HepG2 (cell line): ENCODE results near the gene SLC6A16. TPM values are rescaled to one million over a fixed set of nuclear protein-coding genes. Genes with fewer than 3 reads are reported as not detected.

Experiments
- ATAC-seq: fragments of 200-7000 bp; cut with Tn5 transposase; 3 replicates; pipeline ENCODE4 v1.9.1; 2020; ENCODE audit warnings: mild to moderate bottlenecking, moderate library complexity
- BruUV-seq: library from RNA; stranded (reverse); fragments of 400-500 nt; replicated peaks from 2 replicates; lab custom pipeline; 2021; lab: Mats Ljungman, UMichigan
- CTCF ChIA-PET: fragments of 300-600 bp; formaldehyde crosslinking; extraction: SDS; loops from one replicate; lab custom pipeline; 2021; ENCODE audit warnings: low total read pairs, inconsistent platforms, low intra/inter-chr PET ratio; lab: Yijun Ruan, JAX
- POLR2A ChIA-PET: fragments of 350-600 bp; sonication (Branson Sonifier 250); formaldehyde crosslinking; loops from one replicate; lab custom pipeline; 2020; ENCODE audit warnings: antibody characterized with exemption, inconsistent platforms; lab: Yijun Ruan, JAX
- DNase-seq: peaks from one replicate; pipeline ENCODE4 v3.0.0-alpha.2; 2015; ENCODE audit warnings: low spot score
- FAIRE-seq: peaks from 3 replicates; lab custom pipeline; 2011; peaks lifted over from hg19 to GRCh38; lab: Jason Lieb, UNC
- H2AFZ ChIP-seq: one replicate; pipeline ENCODE4 v1.6.1; 2011; ENCODE audit warnings: low read length, inconsistent platforms
- H3K27ac ChIP-seq: fragments of 300-600 bp; 3 replicates; pipeline ENCODE4 v1.8.0; 2011; ENCODE audit warnings: mixed run types, mild to moderate bottlenecking, mixed read lengths, low read length, inconsistent platforms; ENCODE audit not compliant: insufficient read depth; ENCODE audit errors: extremely low read length
- H3K27me3 ChIP-seq, 2 experiments: fragments of 200-600 bp in 1 of 2; 2 replicates in 1 of 2; 3 replicates in 1 of 2; pipeline versions ENCODE4 v1.6.0 to v1.8.0; 2011; ENCODE audit warnings: low read length in 2 of 2, mild to moderate bottlenecking in 2 of 2, moderate library complexity in 2 of 2, inconsistent platforms in 1 of 2; ENCODE audit not compliant: insufficient read depth in 2 of 2, control insufficient read depth in 1 of 2
- H3K36me3 ChIP-seq, 2 experiments: fragments of 200-600 bp in 1 of 2; replicated peaks in 1 of 2; 2 replicates in 1 of 2; 3 replicates in 1 of 2; pipeline versions ENCODE4 v1.5.1 to v1.8.0; 2011; ENCODE audit warnings: low read length in 2 of 2, inconsistent platforms in 1 of 2; ENCODE audit not compliant: insufficient read depth in 2 of 2, control insufficient read depth in 1 of 2
- H3K4me1 ChIP-seq: 2 replicates; pipeline ENCODE4 v1.5.1; 2012; ENCODE audit warnings: low read length, inconsistent platforms; ENCODE audit not compliant: insufficient read depth
- H3K4me2 ChIP-seq: 2 replicates; pipeline ENCODE4 v1.6.0; 2011; ENCODE audit warnings: low read depth, low read length, inconsistent platforms
- H3K4me3 ChIP-seq, 3 experiments: fragments of 200-600 bp in 1 of 3; sonication (generic), shearing (Covaris generic) in 1 of 3; replicated peaks in 1 of 3; 2 replicates each; pipeline ENCODE4 v1.5.1; 2011 to 2016; ENCODE audit warnings: low read length in 3 of 3, inconsistent platforms in 2 of 3, low read depth in 2 of 3, mild to moderate bottlenecking in 2 of 3, control low read depth in 1 of 3, mixed read lengths in 1 of 3; ENCODE audit not compliant: insufficient read depth in 1 of 3
- H3K79me2 ChIP-seq: one replicate; pipeline ENCODE4 v1.6.1; 2011; ENCODE audit warnings: low read length, inconsistent platforms; ENCODE audit not compliant: insufficient read depth
- H3K9ac ChIP-seq: 2 replicates; pipeline ENCODE4 v1.6.0; 2011; ENCODE audit warnings: mild to moderate bottlenecking, low read depth, low read length, inconsistent platforms; ENCODE audit not compliant: insufficient read depth
- H3K9me3 ChIP-seq: 2 replicates; pipeline ENCODE4 v1.5.1; 2012; ENCODE audit warnings: mild to moderate bottlenecking, low read length
- H4K20me1 ChIP-seq: 2 replicates; pipeline ENCODE4 v1.6.0; 2011; ENCODE audit warnings: inconsistent platforms, mild to moderate bottlenecking, low read length, moderate library complexity; ENCODE audit not compliant: insufficient read depth
- FOXJ3 ChIP-seq: sonication (generic); formaldehyde crosslinking; IDR thresholded peaks from 2 replicates; pipeline ENCODE4 v1.4.0; 2020; ENCODE audit warnings: missing genetic modification reagents, mild to moderate bottlenecking, borderline replicate concordance
- GATA4 ChIP-seq: sonication (generic); IDR thresholded peaks from 2 replicates; pipeline ENCODE4 v1.6.1; 2016; ENCODE audit warnings: antibody characterized with exemption, low read depth, borderline replicate concordance
- GZF1 ChIP-seq: sonication (generic); formaldehyde crosslinking; IDR thresholded peaks from 2 replicates; pipeline ENCODE4 v1.5.1; 2020; ENCODE audit warnings: mild to moderate bottlenecking, missing genetic modification reagents
- KAT2B ChIP-seq: fragments of 150-350 bp; IDR thresholded peaks from 2 replicates; pipeline ENCODE4 v1.6.1; 2014; ENCODE audit warnings: low read depth, low read length, borderline replicate concordance
- PTBP1 ChIP-seq: fragments of 200-400 bp; formaldehyde crosslinking; IDR thresholded peaks from 2 replicates; pipeline ENCODE4 v1.6.1; 2018; ENCODE audit warnings: low read length, low read depth; ENCODE audit not compliant: poor library complexity, severe bottlenecking
- SSRP1 ChIP-seq: IDR thresholded peaks from 2 replicates; pipeline ENCODE4 v1.6.1; 2016; ENCODE audit warnings: control low read depth
- ZBTB33 ChIP-seq: sonication (generic); formaldehyde crosslinking; IDR thresholded peaks from 2 replicates; pipeline ENCODE4 v1.4.0; 2020; ENCODE audit warnings: missing genetic modification reagents
- ZNF547 ChIP-seq: sonication (generic); formaldehyde crosslinking; IDR thresholded peaks from 2 replicates; pipeline ENCODE4 v1.5.1; 2020; ENCODE audit warnings: mild to moderate bottlenecking, missing genetic modification reagents
- ZNF619 ChIP-seq: sonication (generic); formaldehyde crosslinking; IDR thresholded peaks from 2 replicates; pipeline ENCODE4 v1.4.0; 2020; ENCODE audit warnings: mild to moderate bottlenecking, missing genetic modification reagents
- ZNF704 ChIP-seq: sonication (generic); formaldehyde crosslinking; IDR thresholded peaks from 2 replicates; pipeline ENCODE4 v1.8.1; 2023; ENCODE audit warnings: mild to moderate bottlenecking, inconsistent platforms, moderate library complexity, missing genetic modification reagents, borderline replicate concordance
- ZNF839 ChIP-seq: sonication (generic); formaldehyde crosslinking; IDR thresholded peaks from 2 replicates; pipeline ENCODE4 v1.4.0; 2020; ENCODE audit warnings: missing genetic modification reagents, mild to moderate bottlenecking, borderline replicate concordance
- ZSCAN29 ChIP-seq: sonication (generic); formaldehyde crosslinking; conservative IDR thresholded peaks from 2 replicates; pipeline ENCODE4 v1.4.0; 2020; ENCODE audit warnings: mild to moderate bottlenecking, missing genetic modification reagents
- WGBS: methylation state at CpG from one replicate; pipeline ENCODE4 v1.1.6; 2017; ENCODE audit warnings: low lambda C conversion rate; 5-methylcytosine and 5-hydroxymethylcytosine counted together
- in situ Hi-C: cut with HindIII; loops from 2 replicates; pipeline ENCODE4 v1.10.0; 2017; ENCODE audit warnings: low pct_unique_long_range_greater_than_20kb; ENCODE audit not compliant: extremely low pct_ligation_motif_present
- intact Hi-C: fragments of 100-400 bp; cut with micrococcal nuclease; formaldehyde crosslinking; loops from one replicate; pipeline ENCODE4 v1.10.0; 2022; ENCODE audit not compliant: unreplicated experiment
- polyA plus RNA-seq, 8 experiments: library from polyadenylated mRNA; depleted of rRNA in 3 of 8; stranded (reverse) in 7 of 8; unstranded in 1 of 8; fragments of >200 nt; fragmentation: Illumina TruSeq in 4 of 8; extraction: Trizol in 4 of 8; gene quantifications; 2 replicates each; pipeline versions ENCODE4 v1.2.1 to v1.2.3, GENCODE V29; 2011 to 2016; ENCODE audit warnings: low read depth in 4 of 8, missing spikeins in 1 of 8, mixed read lengths in 1 of 8; ENCODE audit not compliant: insufficient read depth in 1 of 8
- total RNA-seq, 5 experiments: library from RNA; depleted of rRNA; stranded (reverse); fragments of >200 nt; fragmentation: Illumina TruSeq; extraction: Trizol; gene quantifications; 2 replicates each; pipeline ENCODE4 v1.2.3, GENCODE V29; 2016; ENCODE audit warnings: low read depth in 1 of 5
- TF ChIP-seq, protein P1 (sequence below): sonication (generic); formaldehyde crosslinking; IDR thresholded peaks from 2 replicates; pipeline ENCODE4 v1.4.0; 2020; ENCODE audit warnings: missing genetic modification reagents
- TF ChIP-seq, protein P2 (sequence below): sonication (generic); formaldehyde crosslinking; IDR thresholded peaks from 2 replicates; pipeline ENCODE4 v1.4.0; 2020; ENCODE audit warnings: missing genetic modification reagents, borderline replicate concordance

Gene SLC6A16
- total and polyA plus RNA-seq, 2 of the 13 experiments (the other 11 are each of a cell fraction or from before 2014, with no cell fraction given) = 0.07 to 0.18 TPM

GRCh38 chr19:49272204-49272603 lies 52.8 kb downstream of the SLC6A16 start (continued):
- TF ChIP-seq ZNF619 (CRISPR knock-in tag) = no peak
- TF ChIP-seq ZNF547 (CRISPR knock-in tag) = no peak
- no peak for TF ChIP-seq PTBP1
- no peak for TF ChIP-seq ZBTB33
- no peak for TF ChIP-seq SSRP1 (CRISPR knock-in tag)

GRCh38 chr19:49271080-49271753 lies 53.8 kb downstream of the SLC6A16 start:
- no peak for ATAC-seq
- no TSS peak for BruUV-seq

More at GRCh38 chr19:49271080-49271753, 53.8 kb downstream of the SLC6A16 start:
- Histone ChIP-seq H3K27ac (no peak overlapping the region), H3K4me2 (no peak overlapping the region), H4K20me1 (no peaks in the 10 kb centered on the region), H3K9ac (no peak overlapping the region), H3K4me1 (no peaks in the 10 kb centered on the region), H2AFZ (no peak overlapping the region), H3K4me3 (no peak overlapping the region), H3K9me3 (peaks cover 18% of the 10 kb centered on the region), H3K79me2 (no peaks in the 10 kb centered on the region), H3K36me3 (no peaks in the 10 kb centered on the region), H3K27me3 (no peaks in the 10 kb centered on the region)
- POLR2A ChIA-PET = no interaction called here
- DNase-seq (no peak), FAIRE-seq (no peak)
- in situ Hi-C loops = no loop called here
- intact Hi-C loops = no loop called here
- TF ChIP-seq KAT2B (no peak), FOXJ3 (CRISPR knock-in tag) (no peak), ZNF839 (CRISPR knock-in tag) (no peak), GATA4 (no peak), ZNF704 (no peak), ZSCAN29 (no peak), GZF1 (CRISPR knock-in tag) (no peak)
- TF ChIP-seq, protein P1, sequence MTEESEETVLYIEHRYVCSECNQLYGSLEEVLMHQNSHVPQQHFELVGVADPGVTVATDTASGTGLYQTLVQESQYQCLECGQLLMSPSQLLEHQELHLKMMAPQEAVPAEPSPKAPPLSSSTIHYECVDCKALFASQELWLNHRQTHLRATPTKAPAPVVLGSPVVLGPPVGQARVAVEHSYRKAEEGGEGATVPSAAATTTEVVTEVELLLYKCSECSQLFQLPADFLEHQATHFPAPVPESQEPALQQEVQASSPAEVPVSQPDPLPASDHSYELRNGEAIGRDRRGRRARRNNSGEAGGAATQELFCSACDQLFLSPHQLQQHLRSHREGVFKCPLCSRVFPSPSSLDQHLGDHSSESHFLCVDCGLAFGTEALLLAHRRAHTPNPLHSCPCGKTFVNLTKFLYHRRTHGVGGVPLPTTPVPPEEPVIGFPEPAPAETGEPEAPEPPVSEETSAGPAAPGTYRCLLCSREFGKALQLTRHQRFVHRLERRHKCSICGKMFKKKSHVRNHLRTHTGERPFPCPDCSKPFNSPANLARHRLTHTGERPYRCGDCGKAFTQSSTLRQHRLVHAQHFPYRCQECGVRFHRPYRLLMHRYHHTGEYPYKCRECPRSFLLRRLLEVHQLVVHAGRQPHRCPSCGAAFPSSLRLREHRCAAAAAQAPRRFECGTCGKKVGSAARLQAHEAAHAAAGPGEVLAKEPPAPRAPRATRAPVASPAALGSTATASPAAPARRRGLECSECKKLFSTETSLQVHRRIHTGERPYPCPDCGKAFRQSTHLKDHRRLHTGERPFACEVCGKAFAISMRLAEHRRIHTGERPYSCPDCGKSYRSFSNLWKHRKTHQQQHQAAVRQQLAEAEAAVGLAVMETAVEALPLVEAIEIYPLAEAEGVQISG (CRISPR knock-in tag) = no peak
- TF ChIP-seq, protein P2, sequence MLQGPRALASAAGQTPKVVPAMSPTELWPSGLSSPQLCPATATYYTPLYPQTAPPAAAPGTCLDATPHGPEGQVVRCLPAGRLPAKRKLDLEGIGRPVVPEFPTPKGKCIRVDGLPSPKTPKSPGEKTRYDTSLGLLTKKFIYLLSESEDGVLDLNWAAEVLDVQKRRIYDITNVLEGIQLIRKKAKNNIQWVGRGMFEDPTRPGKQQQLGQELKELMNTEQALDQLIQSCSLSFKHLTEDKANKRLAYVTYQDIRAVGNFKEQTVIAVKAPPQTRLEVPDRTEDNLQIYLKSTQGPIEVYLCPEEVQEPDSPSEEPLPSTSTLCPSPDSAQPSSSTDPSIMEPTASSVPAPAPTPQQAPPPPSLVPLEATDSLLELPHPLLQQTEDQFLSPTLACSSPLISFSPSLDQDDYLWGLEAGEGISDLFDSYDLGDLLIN (CRISPR knock-in tag) = no peak
- CTCF ChIA-PET = no interaction called here
- 5% methylated on average over 4 of the region's 4 CpGs for WGBS
